Right lobe of liver (tissue), 6 donors: ENCODE measurements around the gene CREB3L2. TPM values are rescaled to one million over a fixed set of nuclear protein-coding genes. Genes with fewer than 3 reads are reported as not detected.

Source experiments
- ATAC-seq, 4 donors: fragments of 200-7000 bp; cut with Tn5 transposase; one replicate each; pipeline ENCODE4 v1.9.1; 2020; ENCODE audit warnings: mild to moderate bottlenecking in 4 of 4, moderate library complexity in 4 of 4
- DNase-seq, 3 donors: peaks; one replicate each; pipeline ENCODE4 v3.0.0-alpha.2; 2020
- H3K27ac ChIP-seq, 3 donors: fragments of 200-600 bp; one replicate each; pipeline ENCODE4 v1.8.0; 2022
- H3K27me3 ChIP-seq, 2 donors: fragments of 200-600 bp; one replicate each; pipeline ENCODE4 v1.8.0; 2022
- H3K36me3 ChIP-seq, 4 donors: fragments of 200-600 bp; sonication (generic) in 1 of 4; one replicate each; pipeline versions ENCODE4 v1.5.1 to v1.8.0; 2017 to 2022; ENCODE audit warnings: control low read depth in 1 of 4
- H3K4me1 ChIP-seq, 4 donors: fragments of 200-600 bp; sonication (generic) in 1 of 4; one replicate each; pipeline versions ENCODE4 v1.5.1 to v1.8.0; 2017 to 2022; ENCODE audit warnings: control low read depth in 1 of 4
- H3K4me3 ChIP-seq, 3 donors: fragments of 200-600 bp; one replicate each; pipeline ENCODE4 v1.8.0; 2022
- H3K9me3 ChIP-seq, 4 donors: fragments of 200-600 bp; sonication (generic) in 1 of 4; one replicate each; pipeline versions ENCODE4 v1.5.1 to v1.8.0; 2017 to 2022; ENCODE audit warnings: control low read depth in 1 of 4
- CTCF ChIP-seq, 4 donors: fragments of 200-600 bp in 3 of 4; fragments of 450-650 bp in 1 of 4; IDR thresholded peaks; one replicate each; pipeline versions ENCODE4 v1.5.1 to v1.8.0; 2016 to 2022; ENCODE audit warnings: antibody characterized with exemption in 4 of 4, mild to moderate bottlenecking in 2 of 4
- POLR2A ChIP-seq: fragments of 450-650 bp; IDR thresholded peaks from one replicate; pipeline ENCODE4 v1.6.1; 2017; ENCODE audit warnings: antibody characterized with exemption, mild to moderate bottlenecking
- WGBS: methylation state at CpG from one replicate; pipeline ENCODE4 v1.1.6; 2018; ENCODE audit warnings: low coverage, low lambda C conversion rate; ENCODE audit not compliant: insufficient coverage; ENCODE audit errors: missing lambda C conversion rate; 5-methylcytosine and 5-hydroxymethylcytosine counted together
- intact Hi-C, 2 donors: fragments of 100-400 bp; cut with DNase I; formaldehyde crosslinking; loops; one replicate each; pipeline versions ENCODE4 v1.11.2 to v1.14.1; 2022
- total RNA-seq, 6 experiments: library from RNA; depleted of rRNA in 2 of 6; stranded (reverse); fragments of >200 nt in 2 of 6; fragmentation: NEBNext Ultra II Directional in 3 of 6; extraction: Animal tissue kit (Norgen Biotek cat#: 25700) in 3 of 6; gene quantifications; one replicate each; pipeline versions ENCODE4 v1.1.0 to v1.2.4, GENCODE V29; 2016 to 2023
- donor health status: DM: no; HTN: yes; CAD: no.
- donor health status: DM: no; HTN: no; CAD: no.
- donor health status: DM: no; HTN: no; CAD: no.
- donor health status: DM: no; HTN: yes; CAD: no.
- donor health status: DM: no; HTN: yes; CAD: no.

CREB3L2 gene
- total RNA-seq, 6 experiments from 2014 or later = 11.5 to 29.9 (median 18.2) TPM

GRCh38 chr7:138029941-138030340, 28.1 kb upstream of the CREB3L2 start:
- WGBS = 94% methylated on average over 2 of the region's 2 CpGs
- peak in 1 of 4 donors; percentile 9 for ATAC-seq
- H3K36me3 ChIP-seq = no peaks in the 10 kb centered on the region
- no peak overlapping the region for H3K27ac ChIP-seq
- H3K9me3 ChIP-seq = no peaks in the 10 kb centered on the region
- H3K27me3 ChIP-seq = no peaks in the 10 kb centered on the region
- intact Hi-C loops = no loop called here
- H3K4me3 ChIP-seq = no peak overlapping the region
- TF ChIP-seq CTCF (IDR thresholded peaks at IDR 0.05) (no peak), POLR2A (no peak)
- H3K4me1 ChIP-seq = peaks cover 0 to 5% (median 1%) of the 10 kb centered on the region in 4 donors
- DNase-seq = no peak

GRCh38 chr7:138029126-138029525, 27.2 kb upstream of the CREB3L2 start:
- intact Hi-C loops = no loop called here
- 79% methylated on average over 3 of the region's 4 CpGs for WGBS
- Histone ChIP-seq H3K27me3 (no peaks in the 10 kb centered on the region), H3K36me3 (no peaks in the 10 kb centered on the region), H3K9me3 (no peaks in the 10 kb centered on the region), H3K27ac (no peak overlapping the region), H3K4me3 (no peak overlapping the region), H3K4me1 (peaks cover 0 to 13% (median 3%) of the 10 kb centered on the region in 4 donors)
- DNase-seq (no peak), ATAC-seq (no peak)
- no peak for TF ChIP-seq CTCF (IDR thresholded peaks at IDR 0.05)
- TF ChIP-seq POLR2A = no peak

- intact Hi-C loops = no loop called here
- ATAC-seq = no peak
- TF ChIP-seq CTCF (IDR thresholded peaks at IDR 0.05) (no peak), POLR2A (no peak)
Measured at GRCh38 chr7:138027100-138027499, 25.2 kb upstream of the CREB3L2 start.

GRCh38 chr7:138025215-138026186, 23.6 kb upstream of the CREB3L2 start:
- no peaks in the 10 kb centered on the region for H3K27me3 ChIP-seq
- H3K36me3 ChIP-seq = no peaks in the 10 kb centered on the region
- WGBS = 100% methylated on average over 1 of the region's 1 CpG
- TF ChIP-seq CTCF (IDR thresholded peaks at IDR 0.05) = no peak
- DNase-seq = no peak
- no peak overlapping the region for H3K27ac ChIP-seq
- H3K9me3 ChIP-seq = no peaks in the 10 kb centered on the region
- ATAC-seq = no peak
- no peak overlapping the region for H3K4me3 ChIP-seq
- intact Hi-C loops = no loop called here
- H3K4me1 ChIP-seq = peaks cover 0 to 19% (median 6%) of the 10 kb centered on the region in 4 donors

More at GRCh38 chr7:138027100-138027499, 25.2 kb upstream of the CREB3L2 start:
- Histone ChIP-seq H3K36me3 (no peaks in the 10 kb centered on the region), H3K4me1 (peaks cover 0 to 19% (median 6%) of the 10 kb centered on the region in 4 donors), H3K27me3 (no peaks in the 10 kb centered on the region), H3K4me3 (no peak overlapping the region), H3K27ac (no peak overlapping the region), H3K9me3 (no peaks in the 10 kb centered on the region)
- WGBS = 57% methylated on average over 2 of the region's 2 CpGs
- no peak for DNase-seq
